Head of caudate nucleus (tissue), 42 donors: Measurements from ENCODE around the gene OTULIN.

Source experiments
- DNase-seq, 42 donors: peaks; one replicate each; pipeline versions ENCODE4 v3.0.0 to v3.0.0-alpha.2; 2020 to 2021; ENCODE audit warnings: mixed read lengths in 7 of 42
- intact Hi-C: fragments of 100-400 bp; cut with DNase I; formaldehyde crosslinking; loops from one replicate; pipeline ENCODE4 v1.15.0; 2022

The OTULIN gene

DNA sequence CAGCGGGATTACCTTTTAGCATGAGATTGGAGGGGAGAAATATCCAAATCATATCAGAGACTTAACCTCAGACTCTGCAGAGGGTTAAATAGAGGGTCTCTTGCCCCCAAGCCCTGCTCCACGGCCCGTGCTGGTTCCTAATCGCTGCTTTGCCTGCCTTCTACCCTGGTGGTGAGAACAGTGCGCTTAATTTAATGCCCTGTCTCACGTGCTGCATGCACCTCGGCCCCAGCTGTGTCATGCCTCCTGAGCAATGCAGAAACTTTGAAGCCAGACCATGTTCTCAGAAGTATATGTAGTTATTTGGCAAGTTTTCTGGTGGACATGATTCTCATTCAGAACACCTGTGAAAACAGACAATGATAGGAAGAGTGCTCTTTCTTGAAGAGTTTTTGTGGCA lies 1.4 kb downstream of the OTULIN start:
- no peak for DNase-seq
- intact Hi-C loops: loop anchor here (10.0 kb wide), 1 partner anchor 521 kb away; the partner anchor contains the start of gene TRIO

DNA sequence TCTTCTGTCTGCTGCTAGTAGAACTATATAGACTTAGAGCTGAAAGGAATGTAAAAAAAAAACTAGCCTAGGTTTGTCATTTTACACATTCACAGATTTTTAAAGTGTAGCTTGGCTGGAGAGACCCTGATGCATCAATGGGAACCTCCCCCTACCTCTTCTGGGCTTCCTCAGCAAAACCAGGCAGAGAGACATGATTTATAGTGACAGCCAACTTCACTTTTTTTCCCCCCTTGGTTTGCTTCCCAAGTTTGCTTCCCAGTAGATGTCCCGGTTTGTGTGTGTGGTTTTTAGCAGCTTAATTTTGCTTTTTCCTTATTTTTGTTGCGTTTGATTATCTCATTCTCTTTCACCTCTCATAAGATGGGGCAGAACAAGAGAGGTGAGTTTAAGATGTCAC lies 1.8 kb downstream of the OTULIN start:
- intact Hi-C loops: loop anchor here (10.0 kb wide), 1 partner anchor 522 kb away; the partner anchor contains the start of gene TRIO
- DNase-seq: no peak

DNA sequence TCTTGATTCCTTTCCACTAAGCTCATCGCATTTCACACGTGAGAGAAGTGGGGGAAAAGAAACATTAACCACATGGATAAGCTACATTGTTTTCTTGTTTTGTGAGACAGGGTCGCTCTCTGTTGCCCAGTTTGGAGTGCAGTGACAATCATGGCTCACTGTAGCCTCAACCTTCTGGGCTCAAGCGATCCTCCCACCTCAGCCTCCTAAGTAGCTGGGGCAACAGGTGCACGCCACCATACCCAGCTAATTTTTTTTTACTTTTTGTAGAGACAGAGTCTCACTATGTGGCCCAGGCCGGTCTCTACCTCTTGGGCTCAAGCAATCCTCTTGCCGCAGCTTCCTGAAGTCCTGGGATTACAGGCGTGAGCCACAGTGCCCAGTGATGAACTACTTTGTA lies 2.8 kb downstream of the OTULIN start:
- DNase-seq: no peak
- intact Hi-C loops: loop anchor here (10.0 kb wide), 1 partner anchor 522 kb away; the partner anchor contains the start of gene TRIO

DNA sequence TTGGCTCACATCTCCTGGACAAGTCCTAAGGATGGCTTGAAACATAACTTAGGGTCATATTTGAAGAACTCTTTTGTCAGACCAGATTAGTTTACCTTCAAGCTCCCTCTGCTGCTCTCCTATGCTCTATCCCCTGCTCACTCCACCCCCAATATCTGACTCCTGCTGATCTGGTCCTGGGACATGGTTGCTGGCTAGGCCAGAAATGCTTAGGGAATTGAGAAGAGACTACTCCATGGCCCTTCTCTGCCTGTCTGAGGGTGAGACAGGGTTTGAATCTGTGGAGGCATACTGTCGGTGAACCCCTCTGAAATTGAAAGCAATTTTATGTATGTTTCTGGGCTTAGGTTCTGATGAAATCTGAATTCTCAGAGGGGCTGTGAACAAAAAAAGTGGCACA lies 3.3 kb downstream of the OTULIN start:
- DNase-seq: no peak
- intact Hi-C loops: loop anchor here (10.0 kb wide), 1 partner anchor 523 kb away; the partner anchor contains the start of gene TRIO

DNA sequence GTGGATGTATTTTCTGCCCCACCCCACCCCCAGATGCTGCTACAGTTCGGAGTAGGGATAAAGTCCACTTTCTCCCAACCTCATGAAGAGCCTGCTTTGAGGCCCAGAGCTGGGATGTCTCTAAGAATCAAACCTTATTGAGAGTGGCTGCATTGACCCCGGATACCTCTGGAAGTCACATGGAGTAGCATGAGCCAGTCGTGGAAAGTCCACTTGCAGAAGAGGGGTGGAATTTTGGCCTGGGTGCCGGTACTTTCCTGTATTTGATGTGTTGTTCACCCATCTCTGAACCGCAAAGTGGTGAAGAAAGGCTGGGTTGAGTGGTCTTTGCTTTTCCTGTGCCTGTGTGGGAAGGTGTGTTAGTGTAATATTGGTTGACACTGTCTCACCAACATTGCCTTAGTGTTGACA lies 3.7 kb downstream of the OTULIN start:
- intact Hi-C loops: loop anchor here (10.0 kb wide), 1 partner anchor 523 kb away; the partner anchor contains the start of gene TRIO
- DNase-seq: no peak

DNA sequence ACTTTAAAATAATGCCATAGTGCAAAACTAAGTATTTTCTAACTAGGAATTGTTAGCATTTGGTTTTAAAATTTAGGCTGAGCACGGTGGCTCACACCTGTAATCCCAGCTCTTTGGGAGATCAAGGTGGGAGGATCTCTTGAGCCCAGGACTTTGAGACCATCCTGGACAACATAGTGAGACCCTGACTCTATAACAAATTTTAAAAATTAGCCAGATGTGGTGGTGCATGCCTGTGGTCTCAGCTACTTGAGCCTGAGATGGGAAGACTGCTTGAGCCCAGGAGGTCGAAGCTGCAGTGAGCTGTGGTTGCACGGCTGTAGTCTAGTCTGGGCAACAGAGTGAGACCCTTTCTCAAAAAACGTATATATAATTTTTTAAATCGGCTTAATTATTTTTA lies 4.9 kb downstream of the OTULIN start:
- no peak for DNase-seq
- intact Hi-C loops: loop anchor here (10.0 kb wide), 1 partner anchor 525 kb away; the partner anchor contains the start of gene TRIO

DNA sequence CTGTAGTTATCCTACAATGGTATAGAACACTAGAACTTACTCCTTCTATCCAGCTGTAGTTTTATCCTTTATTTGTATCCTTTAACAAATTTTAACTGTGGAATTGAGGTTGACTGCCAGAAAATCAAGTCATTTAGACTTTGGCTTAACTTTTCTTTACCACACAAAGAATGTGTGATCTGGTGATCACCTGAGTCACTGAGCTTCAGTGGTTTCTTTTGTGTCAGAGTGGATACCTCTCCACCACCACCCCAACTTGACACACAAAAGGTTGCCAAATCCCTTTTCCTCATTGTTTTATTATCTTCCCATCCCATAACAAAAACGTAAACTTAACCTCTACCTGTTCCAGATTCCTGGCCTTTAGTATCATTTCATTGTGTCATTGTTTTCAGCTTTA lies 5.5 kb downstream of the OTULIN start:
- DNase-seq: no peak
- intact Hi-C loops: loop anchor here (10.0 kb wide), 1 partner anchor 525 kb away; the partner anchor contains the start of gene TRIO

DNA sequence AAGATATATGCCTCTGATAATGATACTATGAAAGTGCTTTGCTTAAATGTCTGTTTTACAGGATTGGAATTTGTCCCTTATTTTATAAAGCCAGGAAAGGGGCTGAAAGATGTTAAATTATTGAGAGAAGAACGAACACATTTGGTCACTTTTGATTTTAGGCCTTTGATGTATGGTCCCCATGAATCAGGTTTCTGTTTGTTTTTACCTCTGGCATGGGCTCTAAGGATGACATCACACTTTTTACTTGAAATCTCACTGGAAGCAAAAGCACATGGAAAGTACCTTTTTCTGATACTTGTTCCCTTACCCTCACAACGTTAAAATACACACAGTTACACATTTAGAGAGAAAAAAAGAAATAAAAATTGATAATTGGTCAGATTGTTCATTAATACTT lies 6.9 kb downstream of the OTULIN start:
- DNase-seq: no peak
- intact Hi-C loops: no loop called here

DNA sequence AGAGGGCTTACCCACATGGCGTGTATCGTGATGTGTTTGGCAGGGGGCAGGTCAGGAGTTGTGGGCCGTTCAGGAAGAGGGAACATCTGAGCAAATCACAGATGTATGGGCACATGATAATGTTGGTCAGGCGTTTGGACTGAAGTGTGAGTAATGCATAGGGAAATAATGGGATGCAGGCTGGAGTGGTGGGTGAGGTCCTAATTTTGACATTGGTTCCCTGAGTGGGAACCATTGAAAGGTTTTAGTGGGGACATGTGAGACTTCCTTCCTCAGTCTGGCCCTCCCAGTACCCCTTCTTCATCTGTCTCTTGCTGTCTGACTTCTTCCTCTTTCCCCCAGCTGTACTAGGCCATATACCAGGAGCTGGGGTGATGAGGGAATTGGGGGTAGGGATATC lies 7.6 kb downstream of the OTULIN start:
- no peak for DNase-seq
- intact Hi-C loops: no loop called here

DNA sequence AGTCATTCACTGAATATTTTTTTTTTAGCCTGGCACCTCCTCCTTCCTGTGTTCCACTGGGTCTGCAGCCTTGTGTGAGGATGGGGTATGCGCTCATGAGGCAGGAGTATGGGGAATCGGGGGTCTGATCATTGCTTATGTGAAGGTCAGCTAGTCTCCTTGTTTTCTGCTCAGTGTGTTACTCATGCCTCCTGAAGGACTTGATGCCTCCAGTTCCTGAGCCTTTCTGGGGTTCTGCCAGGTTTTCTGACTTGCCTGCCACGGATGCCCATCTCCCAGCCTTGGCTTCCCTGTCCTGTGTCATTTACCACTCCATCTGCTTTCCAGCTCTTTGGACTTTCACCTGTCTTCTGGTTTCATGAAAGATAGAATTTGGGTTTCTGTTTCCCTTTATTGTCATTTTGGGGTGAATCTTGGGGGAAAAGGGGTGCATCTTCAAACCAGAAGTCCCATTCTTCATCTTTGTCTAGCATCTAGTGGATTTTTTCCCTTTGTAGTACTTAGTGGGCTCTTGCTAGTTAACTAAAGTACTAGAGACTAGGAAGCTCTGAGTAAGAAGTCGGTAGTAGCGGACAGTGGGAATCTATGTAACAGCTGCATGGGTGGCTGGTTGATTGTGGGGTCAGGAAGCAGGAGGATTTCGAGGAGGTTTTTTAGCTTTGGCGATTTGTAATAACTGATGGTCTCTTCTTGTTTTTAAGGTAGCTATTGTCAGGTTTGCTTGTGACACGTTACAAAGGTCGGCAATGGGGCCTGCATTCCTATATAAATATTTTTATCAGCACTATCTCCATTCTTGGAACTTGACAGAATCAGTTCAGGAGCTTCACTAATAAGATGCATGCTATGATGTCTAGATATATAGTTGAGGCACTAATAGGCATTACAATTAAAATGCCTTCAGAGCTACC lies 8.2 kb downstream of the OTULIN start:
- intact Hi-C loops: no loop called here
- no peak for DNase-seq

DNA sequence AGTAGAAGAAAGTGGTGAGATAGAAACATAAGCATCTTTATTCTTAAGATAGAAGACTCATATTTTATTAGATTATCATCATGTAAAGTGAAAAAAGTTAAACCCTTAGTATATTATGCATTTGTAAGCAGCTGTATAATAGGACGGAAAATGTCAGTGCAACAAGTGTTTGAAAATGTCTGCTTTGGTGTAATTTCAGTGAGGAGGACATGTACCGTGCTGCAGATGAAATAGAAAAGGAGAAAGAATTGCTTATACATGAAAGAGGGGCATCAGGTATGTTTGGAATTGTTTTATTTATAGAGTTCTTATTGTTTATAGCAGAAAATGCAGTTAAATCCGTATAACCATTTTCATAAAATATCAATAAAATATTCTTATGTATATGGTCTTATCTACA lies 8.9 kb downstream of the OTULIN start:
- no peak for DNase-seq
- intact Hi-C loops: no loop called here

DNA sequence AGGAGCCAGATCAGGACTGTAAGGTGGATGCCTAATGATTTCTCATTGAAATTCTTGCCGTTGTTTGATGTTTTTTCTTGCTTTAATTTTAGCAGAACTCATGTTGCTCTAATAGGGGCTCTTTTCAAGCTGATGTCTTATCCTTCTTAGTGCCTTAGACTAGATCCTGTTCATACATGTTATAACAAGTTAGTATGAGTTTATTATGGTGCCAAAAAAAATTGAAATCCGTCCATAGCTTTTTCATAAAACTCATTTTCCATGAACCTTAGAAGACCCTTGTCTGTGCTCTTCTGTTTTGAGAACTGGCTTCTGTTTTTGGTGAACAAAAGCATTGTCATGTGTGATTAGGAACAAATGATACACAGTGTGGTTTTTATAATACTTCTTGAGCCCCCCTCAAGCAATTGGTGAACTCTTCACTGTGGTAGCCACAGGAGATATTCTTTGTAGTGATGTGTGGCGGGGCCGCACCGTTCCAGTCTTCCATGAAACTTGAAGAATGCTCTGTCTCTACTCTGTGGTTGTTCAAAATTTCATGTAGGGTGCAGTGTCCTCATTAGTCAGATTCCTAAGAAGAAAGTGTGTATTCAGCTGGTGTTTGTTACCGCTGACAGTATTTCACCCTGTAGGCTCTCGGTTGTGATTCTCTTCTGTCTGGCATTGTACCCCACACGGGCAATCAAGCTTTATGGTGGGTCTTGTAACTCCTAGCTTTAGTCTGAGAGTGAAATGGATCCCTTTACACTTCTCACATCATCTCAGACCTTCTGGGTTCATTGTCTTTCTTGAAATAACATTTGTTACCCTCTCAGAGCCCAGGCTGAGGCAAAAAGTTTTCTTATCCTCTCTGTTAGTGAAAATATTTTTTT lies 10.7 kb downstream of the OTULIN start:
- intact Hi-C loops: no loop called here
- DNase-seq: no peak

DNA sequence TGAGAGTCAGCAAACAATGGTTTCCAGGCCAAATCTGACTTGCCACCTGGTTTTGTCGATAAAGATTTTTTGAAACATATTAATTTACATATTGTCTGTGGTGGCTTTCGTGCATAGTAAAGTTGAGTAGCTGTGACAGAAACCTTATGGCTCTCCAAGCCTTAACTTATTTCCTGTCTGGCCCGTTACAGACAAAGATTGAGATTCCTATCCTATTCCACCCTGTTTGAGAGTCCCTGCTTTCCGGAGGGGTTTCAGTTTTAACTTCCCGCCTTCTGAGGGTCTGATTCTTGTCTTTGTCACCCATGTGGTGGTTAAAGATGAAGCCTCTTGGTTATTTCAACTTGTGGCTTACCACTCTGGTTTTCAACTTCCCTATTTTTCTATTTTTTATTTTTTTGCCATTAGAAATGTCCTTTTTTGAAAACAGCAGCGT lies 11.4 kb downstream of the OTULIN start:
- DNase-seq: no peak
- intact Hi-C loops: no loop called here

DNA sequence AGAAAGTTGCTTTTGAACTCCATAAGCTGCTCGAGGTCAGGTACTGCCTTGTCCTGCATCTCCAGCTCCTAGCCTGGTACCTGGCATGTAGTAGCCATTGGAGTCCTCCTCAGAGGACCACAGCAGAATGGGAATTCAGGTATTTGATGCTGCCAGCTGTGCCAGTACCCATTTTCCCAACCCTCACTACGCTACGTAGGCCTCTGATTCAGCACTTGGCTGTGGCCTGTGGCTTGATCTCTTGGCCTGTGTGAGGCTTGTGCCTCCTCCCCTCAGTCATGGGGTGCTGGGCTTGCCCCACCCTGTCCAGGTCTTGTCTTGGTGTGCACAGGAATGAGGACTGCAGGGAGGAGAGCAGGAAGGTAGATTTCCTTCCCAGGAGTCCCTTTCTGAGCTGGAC lies 11.8 kb downstream of the OTULIN start:
- intact Hi-C loops: no loop called here
- no peak for DNase-seq

DNA sequence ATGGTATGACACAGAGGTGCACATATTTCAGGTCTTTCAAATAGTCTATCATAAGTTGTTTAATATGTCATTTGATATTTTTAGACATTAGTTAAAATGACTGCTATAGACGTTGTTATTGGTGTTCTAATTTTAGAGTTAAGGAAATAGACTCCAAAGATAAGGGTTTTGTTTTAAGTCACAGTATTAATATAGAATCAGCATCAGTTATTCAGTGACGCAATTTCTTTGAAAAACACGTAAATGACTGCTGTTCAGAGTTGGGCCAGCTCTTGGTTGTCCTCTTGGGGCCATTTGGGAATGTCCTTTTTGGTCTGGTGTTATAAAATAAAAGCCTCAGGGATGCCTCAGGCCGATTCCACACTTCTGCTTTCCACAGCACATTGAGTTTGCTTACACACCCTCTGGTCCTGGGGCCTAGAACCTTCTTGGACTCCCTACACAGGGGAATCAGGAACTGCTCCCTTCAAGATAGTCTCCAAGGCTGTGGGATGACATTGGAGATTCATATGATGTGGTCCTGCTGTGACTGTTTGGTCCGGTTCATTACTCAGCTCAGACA lies 14.3 kb downstream of the OTULIN start:
- intact Hi-C loops: no loop called here

DNA sequence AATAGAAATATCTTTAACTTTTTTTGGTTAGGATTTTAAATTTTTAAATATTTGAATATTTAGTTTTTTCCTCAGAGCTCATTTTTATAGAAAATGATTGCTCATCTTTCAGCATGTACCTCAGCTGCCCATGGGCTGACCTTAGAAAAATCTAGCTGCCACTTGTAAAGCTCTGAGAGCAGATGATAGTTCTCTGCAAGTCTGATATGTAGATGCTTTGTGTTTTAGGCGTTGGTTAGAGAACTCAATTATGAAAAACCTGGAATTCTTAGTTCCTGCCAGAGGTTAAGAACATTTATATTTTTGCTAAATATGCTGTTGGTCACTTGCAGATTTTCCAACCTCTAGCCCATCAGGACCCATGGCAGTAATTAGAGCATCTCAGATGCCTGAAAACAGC lies 15.1 kb downstream of the OTULIN start:
- DNase-seq: no peak
- intact Hi-C loops: no loop called here

More for the DNA sequence above, 14.3 kb downstream of the OTULIN start:
- DNase-seq: no peak

DNA sequence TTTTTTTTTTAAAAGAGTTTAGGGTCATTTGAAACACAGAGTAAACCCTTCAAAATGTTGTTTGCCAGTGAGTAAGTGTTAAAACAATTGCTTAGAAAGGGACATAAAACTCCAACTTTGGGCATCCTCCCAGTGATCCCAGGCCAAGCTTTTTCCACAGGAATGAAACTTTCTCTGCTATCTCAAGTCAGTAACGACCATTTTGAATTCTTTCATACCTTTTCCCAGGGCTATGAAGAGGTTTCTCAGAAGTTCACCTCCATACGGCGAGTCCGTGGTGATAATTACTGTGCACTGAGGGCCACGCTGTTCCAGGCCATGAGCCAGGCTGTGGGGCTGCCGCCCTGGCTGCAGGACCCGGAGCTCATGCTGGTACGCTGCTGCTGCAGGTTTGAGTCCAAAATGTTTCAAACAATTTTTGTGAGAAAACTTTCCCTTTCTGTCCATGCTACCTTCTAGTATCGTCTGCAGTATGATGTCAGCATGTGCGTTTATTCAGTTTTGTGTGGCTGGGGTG lies 16.8 kb downstream of the OTULIN start:
- DNase-seq: peak in 2 of 42 donors; percentile 20 to 29
- intact Hi-C loops: no loop called here

DNA sequence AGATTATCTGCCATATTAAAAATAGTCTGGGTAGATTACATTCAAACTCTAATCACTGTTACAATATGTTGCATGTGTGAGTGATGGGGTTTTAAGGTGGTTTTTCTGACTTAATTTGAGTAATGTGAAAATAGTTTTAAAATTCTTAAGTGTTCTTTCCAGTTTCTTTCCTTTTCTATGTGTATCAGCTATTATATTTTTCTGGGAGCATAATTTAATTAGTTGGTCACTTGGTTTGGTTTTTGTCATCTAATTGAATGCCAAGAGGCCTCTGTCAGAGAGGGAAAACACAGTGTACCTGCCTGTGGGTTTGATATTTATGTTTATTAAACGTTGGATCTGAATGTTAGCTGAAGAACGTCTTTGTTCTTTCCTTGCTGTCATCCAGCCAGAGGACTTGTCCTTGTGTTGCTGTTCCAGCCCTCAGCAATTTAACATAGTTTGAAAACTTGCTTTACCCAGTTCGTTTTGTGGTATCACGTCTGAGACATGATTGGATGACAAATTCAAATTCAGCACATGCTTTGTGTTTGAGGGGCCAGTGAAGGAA lies 19.5 kb downstream of the OTULIN start:
- intact Hi-C loops: loop anchor here (2.0 kb wide), 1 partner anchor 329 kb away; no protein-coding TSS in a partner anchor

DNA sequence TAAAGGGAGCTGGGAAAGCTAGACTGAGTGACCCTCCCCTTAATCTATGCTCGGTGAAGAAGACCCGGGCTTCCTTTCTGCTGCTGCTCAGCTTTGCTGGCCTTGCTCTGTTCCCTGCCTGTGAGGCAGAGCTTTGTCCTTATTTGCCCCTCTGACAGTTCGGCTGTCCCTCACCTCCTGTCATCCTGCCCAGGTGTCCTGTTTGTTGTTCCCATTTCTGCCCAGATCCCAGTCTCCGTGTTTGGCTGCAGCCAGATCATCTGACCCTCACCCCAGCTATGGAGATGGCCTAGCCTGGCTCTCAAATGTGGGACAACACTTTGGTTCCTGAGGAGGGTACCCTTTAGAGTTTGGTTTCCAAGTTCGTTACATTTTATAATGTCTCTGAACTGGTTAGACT lies 20.2 kb downstream of the OTULIN start:
- DNase-seq: no peak
- intact Hi-C loops: loop anchor here (2.0 kb wide), 1 partner anchor 328 kb away; no protein-coding TSS in a partner anchor

More for the DNA sequence above, 19.5 kb downstream of the OTULIN start:
- no peak for DNase-seq
